HG03025 (cell line): ENCODE measurements around the gene TNFAIP1.

Source experiments
- ATAC-seq: cut with Tn5 transposase; IDR thresholded peaks from one replicate; pipeline ENCODE4 v1.9.1; 2021; ENCODE audit warnings: mild to moderate bottlenecking, moderate library complexity; ENCODE audit not compliant: unreplicated experiment, low FRiP score

The TNFAIP1 gene

DNA sequence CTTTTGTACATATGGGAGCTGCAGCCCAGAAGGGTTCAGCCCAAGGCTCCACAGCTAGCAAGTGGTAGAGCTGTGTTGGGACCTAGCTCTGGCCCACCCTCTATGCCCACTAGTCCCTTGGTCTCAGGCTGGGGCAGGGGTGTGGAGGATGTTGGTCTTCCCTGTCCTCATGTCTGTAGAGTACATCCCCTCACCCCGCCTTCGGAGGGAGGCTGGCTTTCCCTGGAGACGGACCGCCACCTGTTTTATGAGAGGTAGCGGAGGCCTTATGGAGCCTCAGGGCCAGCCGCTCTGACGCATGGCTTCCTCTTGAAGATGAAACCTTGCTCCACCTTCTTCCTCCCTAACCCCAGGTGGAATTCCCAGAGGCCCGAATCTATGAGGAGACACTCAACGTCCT is 8.4 kb downstream of the TNFAIP1 start:
- ATAC-seq = no peak

GRCh38 chr17:28344435-28344901 is 8.9 kb downstream of the TNFAIP1 start:
- ATAC-seq = no peak

- no peak for ATAC-seq
These were observed 10.0 kb downstream of the TNFAIP1 start for GRCh38 chr17:28345419-28346198.

GRCh38 chr17:28346199-28346580 is 10.6 kb downstream of the TNFAIP1 start:
- no peak for ATAC-seq

- no peak for ATAC-seq
These were observed 11.2 kb downstream of the TNFAIP1 start for GRCh38 chr17:28346746-28347246.

GRCh38 chr17:28347261-28347891 is 11.8 kb downstream of the TNFAIP1 start:
- ATAC-seq = no peak

DNA sequence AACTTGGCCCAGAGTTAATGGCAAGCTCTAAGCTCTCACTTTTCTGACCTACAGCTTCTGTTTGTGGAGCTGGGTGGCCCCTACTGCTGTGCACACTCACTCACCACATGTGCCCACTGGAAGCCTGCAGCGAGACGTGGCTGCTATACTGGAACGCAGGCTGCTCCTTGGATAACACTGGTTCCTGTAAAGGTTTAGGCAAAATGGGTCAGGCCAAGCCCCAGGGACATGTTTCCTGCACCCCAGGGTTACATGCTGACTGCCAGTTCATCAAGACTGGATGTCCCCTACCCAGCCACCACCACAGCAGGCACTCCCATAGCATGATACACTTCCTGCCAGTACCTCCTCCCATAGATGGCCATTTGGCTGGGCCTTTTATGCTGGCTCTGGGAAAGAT is 13.4 kb downstream of the TNFAIP1 start:
- ATAC-seq = no peak

GRCh38 chr17:28350271-28350670 is 14.7 kb downstream of the TNFAIP1 start:
- ATAC-seq = no peak

DNA sequence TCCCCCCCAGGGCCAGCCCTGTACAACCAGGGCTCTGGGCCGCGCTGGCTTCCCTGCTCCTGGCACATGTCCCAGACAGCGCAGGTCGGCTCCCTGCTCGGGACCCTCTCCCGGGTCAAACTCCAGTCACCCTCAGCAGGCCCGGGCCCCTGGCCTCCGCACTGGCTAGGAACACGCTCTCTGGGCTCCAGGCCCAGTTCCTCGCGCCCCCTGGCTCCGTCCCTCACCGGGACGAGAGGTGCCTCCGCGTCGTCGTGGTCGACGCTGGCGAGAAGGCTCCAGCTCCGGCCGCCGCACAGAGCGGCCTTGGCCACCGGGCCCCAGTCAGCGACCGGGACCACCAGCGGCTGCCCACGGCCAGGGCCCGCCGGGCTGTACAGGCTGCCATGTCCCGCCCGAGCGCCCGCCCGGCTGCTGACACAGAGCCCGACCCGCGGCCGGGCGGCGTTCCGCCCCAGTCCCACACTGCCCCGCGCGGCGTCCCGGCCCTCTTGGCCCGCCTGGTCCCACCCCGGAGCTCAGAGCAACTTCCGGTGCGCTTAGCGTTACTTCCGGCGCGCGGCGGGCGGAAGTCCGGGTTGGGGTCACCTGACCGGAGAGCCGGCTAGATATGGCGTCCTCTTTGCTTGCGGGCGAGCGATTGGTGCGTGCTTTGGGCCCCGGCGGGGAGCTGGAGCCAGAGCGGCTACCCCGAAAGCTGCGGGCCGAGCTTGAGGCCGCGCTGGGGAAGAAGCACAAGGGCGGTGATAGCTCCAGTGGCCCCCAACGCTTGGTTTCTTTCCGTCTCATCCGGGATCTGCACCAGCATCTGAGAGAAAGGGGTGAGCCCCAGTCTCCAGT is 21.7 kb downstream of the TNFAIP1 start, which contains the start of gene POLDIP2:
TSS of gene POLDIP2 (minus strand) at position 467 of the 840 bp plus-strand sequence. CDS start at position 388, 79 bp downstream.
- ATAC-seq = peak; percentile 87

DNA sequence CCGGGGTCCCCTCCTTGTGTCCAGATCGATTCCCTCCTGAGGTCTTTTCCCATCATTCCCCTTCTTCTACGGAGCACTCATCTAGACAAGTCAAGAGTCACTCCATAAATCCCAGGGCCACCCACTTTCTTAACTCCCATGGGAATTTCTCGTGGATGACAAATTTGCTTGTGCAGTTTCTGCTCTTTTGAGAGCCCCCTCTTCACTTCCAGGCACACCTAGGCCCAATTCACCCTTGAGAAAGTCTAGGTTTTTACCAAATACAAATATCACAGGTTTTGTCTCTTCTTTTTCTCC is 22.3 kb downstream of the TNFAIP1 start:
- ATAC-seq = no peak

GRCh38 chr17:28363186-28363585 is 27.6 kb downstream of the TNFAIP1 start:
- no peak for ATAC-seq

- no peak for ATAC-seq
These were observed 28.5 kb downstream of the TNFAIP1 start for GRCh38 chr17:28363776-28364650.

DNA sequence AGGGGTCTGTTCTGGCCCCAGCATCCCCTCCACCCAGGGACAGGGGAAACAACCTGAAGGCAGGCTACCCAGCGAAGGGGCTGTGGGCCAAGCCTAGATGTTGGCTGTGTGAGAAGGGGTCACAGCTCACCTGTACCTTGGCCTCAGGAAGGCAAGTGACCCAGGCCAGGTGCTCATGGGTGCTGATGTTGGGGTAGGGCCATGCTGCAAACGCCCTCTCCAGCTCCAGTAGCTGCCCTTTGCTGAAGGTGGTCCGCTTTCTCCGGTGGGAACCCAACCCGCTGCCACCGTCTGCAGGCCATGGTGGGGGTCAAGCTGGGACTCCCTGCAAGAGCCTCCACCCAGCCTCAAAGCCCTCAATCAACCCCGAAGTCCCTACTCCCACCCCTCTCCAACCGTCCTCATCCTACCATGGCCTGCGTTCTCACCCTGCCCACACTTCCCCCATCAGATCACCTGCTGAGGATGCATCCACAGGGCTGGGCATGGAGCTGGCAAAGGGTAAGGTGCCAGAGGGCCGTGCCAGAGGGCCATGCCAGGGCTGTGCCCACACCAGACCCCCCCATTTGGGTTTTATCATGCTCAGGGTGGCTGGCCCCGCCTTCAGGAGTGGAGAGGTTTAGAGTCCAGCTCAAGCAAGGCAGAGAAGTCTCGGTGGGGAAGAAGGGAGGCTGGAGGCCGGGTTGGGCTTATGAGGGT is 29.3 kb downstream of the TNFAIP1 start, which contains the start of gene SEBOX:
TSS of gene SEBOX (minus strand) at position 535 of the 699 bp plus-strand sequence. CDS start at position 487, 48 bp downstream.
- ATAC-seq = no peak

- ATAC-seq = no peak
These were observed 29.9 kb downstream of the TNFAIP1 start for GRCh38 chr17:28365487-28365886.

GRCh38 chr17:28366605-28367004 is 31.0 kb downstream of the TNFAIP1 start:
- no peak for ATAC-seq

DNA sequence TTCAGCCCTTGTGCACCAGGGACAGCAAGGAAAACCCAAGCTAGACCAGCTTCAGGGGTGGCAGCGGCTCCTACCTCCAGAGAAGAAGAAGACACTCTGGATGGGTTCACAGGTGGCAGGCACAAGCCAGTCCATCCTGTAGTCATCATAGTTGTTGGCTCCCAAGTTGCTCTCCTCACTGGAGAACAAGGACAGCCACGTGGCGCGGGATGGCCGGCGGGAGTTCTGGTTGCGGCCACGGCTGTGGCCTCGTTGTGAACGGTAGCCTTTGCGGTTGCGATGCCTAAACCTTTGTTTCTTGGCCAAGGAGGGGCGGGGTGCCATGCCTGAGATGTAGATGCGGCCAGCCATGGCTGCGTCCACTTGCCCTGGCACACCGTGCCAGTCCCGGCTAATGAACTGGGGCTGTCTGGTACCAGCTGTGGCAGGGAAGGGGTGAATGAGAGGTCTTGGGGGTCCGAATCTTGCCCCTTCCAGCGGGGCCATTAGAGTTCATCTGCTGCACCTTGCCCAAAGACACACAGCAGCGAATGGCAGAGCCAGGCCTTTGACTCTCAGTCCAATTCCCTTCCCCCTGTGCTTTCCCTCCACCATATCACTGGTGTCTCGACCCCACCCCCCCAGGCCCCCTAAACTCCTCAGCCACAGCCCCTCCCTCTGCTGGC is 32.2 kb downstream of the TNFAIP1 start:
- ATAC-seq = no peak

GRCh38 chr17:28368306-28368831 is 32.8 kb downstream of the TNFAIP1 start:
- no peak for ATAC-seq

- ATAC-seq = no peak
These were observed 33.5 kb downstream of the TNFAIP1 start for GRCh38 chr17:28368915-28369683.
